GM12865 (cell line): ENCODE measurements around the gene ZNF775.
A peak's percentile ranks its signal among the peaks of the same experiment; 100 is the strongest.

Experiments
- DNase-seq: peaks from one replicate; pipeline ENCODE4 v3.0.0; 2010; ENCODE audit warnings: low read depth
- H3K4me3 ChIP-seq: 2 replicates; pipeline ENCODE4 v1.5.1; 2011; ENCODE audit warnings: mild to moderate bottlenecking, low read depth, low read length, control low read depth
- CTCF ChIP-seq: IDR thresholded peaks from 2 replicates; pipeline ENCODE4 v1.5.1; 2011; ENCODE audit warnings: low read length, control low read depth, low read depth, inconsistent platforms; ENCODE audit not compliant: insufficient read depth; ENCODE audit errors: missing control alignments

ZNF775 gene

GRCh38 chr7:150368096-150368883 lies 10.8 kb upstream of the ZNF775 start, which contains the start of gene REPIN1:
Gene REPIN1, plus strand, starts transcription at chr7:150368822. Its CDS starts 890 bp downstream, at chr7:150369712.
- peak; percentile 95 for DNase-seq
- H3K4me3 ChIP-seq = peak within 1 kb of the TSS; percentile 85
- no peak for TF ChIP-seq CTCF

- peak; percentile 89 for DNase-seq
- H3K4me3 ChIP-seq = peak overlapping the region; percentile 85
- TF ChIP-seq CTCF = no peak
Observed at GRCh38 chr7:150368884-150369747, 10.0 kb upstream of the ZNF775 start.

- TF ChIP-seq CTCF = no peak
- no peak for DNase-seq
- H3K4me3 ChIP-seq = peak overlapping the region; percentile 85
Observed at GRCh38 chr7:150369748-150370501, 9.2 kb upstream of the ZNF775 start.

- DNase-seq = no peak
- peak overlapping the region; percentile 85 for H3K4me3 ChIP-seq
- no peak for TF ChIP-seq CTCF
Observed at GRCh38 chr7:150370612-150371071, 8.5 kb upstream of the ZNF775 start.

GRCh38 chr7:150371131-150371995 lies 7.8 kb upstream of the ZNF775 start:
- H3K4me3 ChIP-seq = no peak overlapping the region
- no peak for TF ChIP-seq CTCF
- DNase-seq = no peak

GRCh38 chr7:150371996-150372270 lies 7.2 kb upstream of the ZNF775 start:
- TF ChIP-seq CTCF = no peak
- H3K4me3 ChIP-seq = no peak overlapping the region
- DNase-seq = no peak
